Activated CD4-positive, CD25-positive, alpha-beta regulatory T cell treated with anti-CD3 and anti-CD28 coated beads, Interleukin-2, amount 50 U/mL, for 24 hours (primary cell): ENCODE measurements around the gene EIF3K.
A peak's percentile ranks its signal among the peaks of the same experiment; 100 is the strongest.
"Not testable (repeated sequence)": the region's sequence is repeated elsewhere in the genome, so short reads cannot be mapped to it uniquely, and the experiment has no call there.

Experiments used
- ATAC-seq, 2 donors: fragments of 150-1000 bp; cut with Tn5 transposase; one replicate each; pipeline ENCODE4 v1.10.0; 2021; ENCODE audit warnings: mild to moderate bottlenecking in 1 of 2, moderate library complexity in 1 of 2

The EIF3K gene

GRCh38 chr19:38619361-38620174, 580 bp downstream of the EIF3K start:
- ATAC-seq = peak in 1 of 2 donors; percentile 1

- no peak for ATAC-seq
Measured at GRCh38 chr19:38624822-38625221, 5.8 kb downstream of the EIF3K start.

GRCh38 chr19:38626401-38626800, 7.4 kb downstream of the EIF3K start:
- no peak for ATAC-seq

GRCh38 chr19:38629568-38629967, 10.6 kb downstream of the EIF3K start:
- ATAC-seq = no peak

GRCh38 chr19:38631301-38631700, 12.3 kb downstream of the EIF3K start:
- not testable (repeated sequence) for ATAC-seq

- ATAC-seq = not testable (repeated sequence)
Measured at GRCh38 chr19:38631811-38632475, 13.0 kb downstream of the EIF3K start.

- no peak for ATAC-seq
Measured at GRCh38 chr19:38632476-38633213, 13.7 kb downstream of the EIF3K start.

- ATAC-seq = no peak
Measured at GRCh38 chr19:38634757-38635482, 15.9 kb downstream of the EIF3K start.

GRCh38 chr19:38635483-38636399, 16.8 kb downstream of the EIF3K start:
- ATAC-seq = no peak

- no peak for ATAC-seq
Measured at GRCh38 chr19:38638461-38638860, 19.5 kb downstream of the EIF3K start.

GRCh38 chr19:38639679-38640078, 20.7 kb downstream of the EIF3K start:
- no peak for ATAC-seq

- ATAC-seq = no peak
Measured at GRCh38 chr19:38640368-38640767, 21.4 kb downstream of the EIF3K start.

- ATAC-seq = no peak
Measured at GRCh38 chr19:38642176-38642575, 23.2 kb downstream of the EIF3K start.

GRCh38 chr19:38644719-38645118, 25.7 kb downstream of the EIF3K start:
- ATAC-seq = no peak

- peak; percentile 84 to 87 for ATAC-seq
Measured at GRCh38 chr19:38647368-38647965, 28.5 kb downstream of the EIF3K start, which contains the start of gene ACTN4. Gene ACTN4 (plus strand): TSS chr19:38647649. CDS start chr19:38647746, 97 bp downstream.

- no peak for ATAC-seq
Measured at GRCh38 chr19:38647966-38648768, 29.2 kb downstream of the EIF3K start.

- no peak for ATAC-seq
Measured at GRCh38 chr19:38648769-38649304, 29.8 kb downstream of the EIF3K start.

GRCh38 chr19:38649305-38650171, 30.6 kb downstream of the EIF3K start:
- no peak for ATAC-seq
